DND-41 (cell line): Measurements from ENCODE around the gene ZNF324.

ENCODE experiments used
- ATAC-seq: fragments of 200-7000 bp; cut with Tn5 transposase; 3 replicates; pipeline ENCODE4 v1.9.1; 2021; ENCODE audit warnings: low read depth; ENCODE audit not compliant: insufficient read depth
- DNase-seq: peaks from one replicate; pipeline ENCODE4 v3.0.0-alpha.2; 2020
- H2AFZ ChIP-seq: 2 replicates; pipeline ENCODE4 v1.6.0; 2012; ENCODE audit warnings: low read depth, low read length
- H3K27ac ChIP-seq: 2 replicates; pipeline ENCODE4 v1.5.1; 2012; ENCODE audit warnings: low read length, inconsistent platforms
- H3K27me3 ChIP-seq: fragments of 200-600 bp; sonication (generic); 2 replicates; pipeline ENCODE4 v1.6.0; 2012; ENCODE audit warnings: low read length, mild to moderate bottlenecking, inconsistent platforms; ENCODE audit not compliant: insufficient read depth, poor library complexity
- H3K36me3 ChIP-seq: 2 replicates; pipeline ENCODE4 v1.5.1; 2012; ENCODE audit warnings: low read length, inconsistent platforms; ENCODE audit not compliant: insufficient read depth
- H3K4me1 ChIP-seq: 2 replicates; pipeline ENCODE4 v1.5.1; 2012; ENCODE audit warnings: mild to moderate bottlenecking, low read length; ENCODE audit not compliant: insufficient read depth
- H3K4me2 ChIP-seq: 2 replicates; pipeline ENCODE4 v1.6.0; 2012; ENCODE audit warnings: mild to moderate bottlenecking, moderate library complexity, low read length, inconsistent platforms; ENCODE audit not compliant: insufficient read depth
- H3K4me3 ChIP-seq, 2 experiments: fragments of 200-600 bp in 1 of 2; shearing (Covaris generic) in 1 of 2; 2 replicates each; pipeline ENCODE4 v1.5.1; 2012 to 2016; ENCODE audit warnings: inconsistent platforms in 2 of 2, low read length in 2 of 2, mild to moderate bottlenecking in 2 of 2, low read depth in 1 of 2, moderate library complexity in 1 of 2
- H3K79me2 ChIP-seq: 2 replicates; pipeline ENCODE4 v1.6.0; 2012; ENCODE audit warnings: low read length, inconsistent platforms; ENCODE audit not compliant: insufficient read depth
- H3K9ac ChIP-seq: 2 replicates; pipeline ENCODE4 v1.6.0; 2012; ENCODE audit warnings: low read depth, mild to moderate bottlenecking, inconsistent platforms, low read length, moderate library complexity
- H3K9me3 ChIP-seq: 2 replicates; pipeline ENCODE4 v1.5.1; 2012; ENCODE audit warnings: low read length, moderate library complexity, mild to moderate bottlenecking, inconsistent platforms; ENCODE audit not compliant: insufficient read depth, severe bottlenecking
- H4K20me1 ChIP-seq: 2 replicates; pipeline ENCODE4 v1.6.0; 2012; ENCODE audit warnings: low read length; ENCODE audit not compliant: insufficient read depth
- EZH2 ChIP-seq: IDR thresholded peaks from 3 replicates; pipeline ENCODE4 v1.6.1; 2012; ENCODE audit warnings: borderline replicate concordance, low read depth, mild to moderate bottlenecking, moderate library complexity, low read length, inconsistent platforms; ENCODE audit not compliant: severe bottlenecking
- TF ChIP-seq, protein P1 (sequence below): IDR thresholded peaks from 2 replicates; pipeline ENCODE4 v1.5.1; 2012; ENCODE audit warnings: borderline replicate concordance, low read length, moderate library complexity, mild to moderate bottlenecking; ENCODE audit not compliant: poor library complexity, severe bottlenecking; ENCODE audit errors: extremely low read depth

ZNF324 gene

GRCh38 chr19:58520257-58520599 is 53.3 kb downstream of the ZNF324 start:
- ATAC-seq: no peak
- H2AFZ ChIP-seq: peak overlapping the region; percentile 88
- peaks cover 21% of the 10 kb centered on the region for H4K20me1 ChIP-seq
- H3K9me3 ChIP-seq: no peaks in the 10 kb centered on the region
- H3K27ac ChIP-seq: peak overlapping the region; percentile 94
- TF ChIP-seq, protein P1, sequence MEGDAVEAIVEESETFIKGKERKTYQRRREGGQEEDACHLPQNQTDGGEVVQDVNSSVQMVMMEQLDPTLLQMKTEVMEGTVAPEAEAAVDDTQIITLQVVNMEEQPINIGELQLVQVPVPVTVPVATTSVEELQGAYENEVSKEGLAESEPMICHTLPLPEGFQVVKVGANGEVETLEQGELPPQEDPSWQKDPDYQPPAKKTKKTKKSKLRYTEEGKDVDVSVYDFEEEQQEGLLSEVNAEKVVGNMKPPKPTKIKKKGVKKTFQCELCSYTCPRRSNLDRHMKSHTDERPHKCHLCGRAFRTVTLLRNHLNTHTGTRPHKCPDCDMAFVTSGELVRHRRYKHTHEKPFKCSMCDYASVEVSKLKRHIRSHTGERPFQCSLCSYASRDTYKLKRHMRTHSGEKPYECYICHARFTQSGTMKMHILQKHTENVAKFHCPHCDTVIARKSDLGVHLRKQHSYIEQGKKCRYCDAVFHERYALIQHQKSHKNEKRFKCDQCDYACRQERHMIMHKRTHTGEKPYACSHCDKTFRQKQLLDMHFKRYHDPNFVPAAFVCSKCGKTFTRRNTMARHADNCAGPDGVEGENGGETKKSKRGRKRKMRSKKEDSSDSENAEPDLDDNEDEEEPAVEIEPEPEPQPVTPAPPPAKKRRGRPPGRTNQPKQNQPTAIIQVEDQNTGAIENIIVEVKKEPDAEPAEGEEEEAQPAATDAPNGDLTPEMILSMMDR: no peak
- TF ChIP-seq EZH2: no peak
- no peak for DNase-seq
- H3K27me3 ChIP-seq: no peaks in the 10 kb centered on the region
- H3K4me1 ChIP-seq: peaks cover 45% of the 10 kb centered on the region
- H3K9ac ChIP-seq: peak overlapping the region; percentile 98
- peak overlapping the region; percentile 82 to 92; a peak in 3 of 4 replicates for H3K4me3 ChIP-seq
- H3K36me3 ChIP-seq: peaks cover 23% of the 10 kb centered on the region
- H3K4me2 ChIP-seq: peak overlapping the region; percentile 90
- peaks cover 49% of the 10 kb centered on the region for H3K79me2 ChIP-seq

GRCh38 chr19:58521651-58522050 is 54.8 kb downstream of the ZNF324 start:
- no peak overlapping the region for H3K9ac ChIP-seq
- H3K27me3 ChIP-seq: no peaks in the 10 kb centered on the region
- peaks cover 15% of the 10 kb centered on the region for H4K20me1 ChIP-seq
- H2AFZ ChIP-seq: no peak overlapping the region
- peaks cover 11% of the 10 kb centered on the region for H3K36me3 ChIP-seq
- TF ChIP-seq, protein P1: no peak
- no peak for TF ChIP-seq EZH2
- no peaks in the 10 kb centered on the region for H3K9me3 ChIP-seq
- no peak overlapping the region for H3K4me2 ChIP-seq
- no peak for DNase-seq
- ATAC-seq: no peak
- peaks cover 31% of the 10 kb centered on the region for H3K4me1 ChIP-seq
- no peak overlapping the region for H3K27ac ChIP-seq
- H3K4me3 ChIP-seq: no peak overlapping the region
- peaks cover 35% of the 10 kb centered on the region for H3K79me2 ChIP-seq

GRCh38 chr19:58522709-58523108 is 55.8 kb downstream of the ZNF324 start:
- Histone ChIP-seq H3K4me3 (no peak overlapping the region), H2AFZ (no peak overlapping the region), H3K27me3 (no peaks in the 10 kb centered on the region), H4K20me1 (peaks cover 10% of the 10 kb centered on the region), H3K36me3 (peaks cover under 1% of the 10 kb centered on the region; the same call in 1 of the 2 replicates), H3K4me2 (no peak overlapping the region), H3K9me3 (no peaks in the 10 kb centered on the region), H3K27ac (no peak overlapping the region), H3K79me2 (peaks cover 24% of the 10 kb centered on the region), H3K9ac (no peak overlapping the region), H3K4me1 (peaks cover 21% of the 10 kb centered on the region)
- TF ChIP-seq EZH2: no peak
- TF ChIP-seq, protein P1: no peak
- ATAC-seq: no peak
- no peak for DNase-seq
